ENCODE results near the gene NAV3.

Gene NAV3

DNA sequence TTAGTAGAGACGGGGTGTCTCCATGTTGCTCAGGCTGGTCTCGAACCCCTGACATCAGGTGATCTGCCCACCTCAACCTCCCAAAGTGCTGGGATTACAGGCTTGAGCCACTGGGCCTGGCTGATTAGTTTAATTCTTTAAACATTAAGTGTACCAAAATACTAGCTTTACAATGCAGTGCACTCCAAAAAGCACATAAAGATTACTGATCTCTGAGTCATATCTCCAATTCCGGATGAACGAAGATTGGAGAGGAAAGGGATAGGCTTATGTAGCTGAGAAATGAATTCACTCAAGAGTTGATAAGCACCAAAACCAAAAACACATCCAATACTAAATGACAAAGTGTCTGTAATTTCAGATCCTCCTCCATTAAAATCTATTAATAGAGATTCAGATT is 15.1 kb downstream of the NAV3 start:
- no peak for DNase-seq (ENCODE audit: low read depth in 1 of 2, low spot score in 1 of 2)

- no peak for DNase-seq (ENCODE audit: low read depth in 1 of 2, low spot score in 1 of 2)
Observed at GRCh38 chr12:77847060-77847541, 16.4 kb downstream of the NAV3 start.

DNA sequence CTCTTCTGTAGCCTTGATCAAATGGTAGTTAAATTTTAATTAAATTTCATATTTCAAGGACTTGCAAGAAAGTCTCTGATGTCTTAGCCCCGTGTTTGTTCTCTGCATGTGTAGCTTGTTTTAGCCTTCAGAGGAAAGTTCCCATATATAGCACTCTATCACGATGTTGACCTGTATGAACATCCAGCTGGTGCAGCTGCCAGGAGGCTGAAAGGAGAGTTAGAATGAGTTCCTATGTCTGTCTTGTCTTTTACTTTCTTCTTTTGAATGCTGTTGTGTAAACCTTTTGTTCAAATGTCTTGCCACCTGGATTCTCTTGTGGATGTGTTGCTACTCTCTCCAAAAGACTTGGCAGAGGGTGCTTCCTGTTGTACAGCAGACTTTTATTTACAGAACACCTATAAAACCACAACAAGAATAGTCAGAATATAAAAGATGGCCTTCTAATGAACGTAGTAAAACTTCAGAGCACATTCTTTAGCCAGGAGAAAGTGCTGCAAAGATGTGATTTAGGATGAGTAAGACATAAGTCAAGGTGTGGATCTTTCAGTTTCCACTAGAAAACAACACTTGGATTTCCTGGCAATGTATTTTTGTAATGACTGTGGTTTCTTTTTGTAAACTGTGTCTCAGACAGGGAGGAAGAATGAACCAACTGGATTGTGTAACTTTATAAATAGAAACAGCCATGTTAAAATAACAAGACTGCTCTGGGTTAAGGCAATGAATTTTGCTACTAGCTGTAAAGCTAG is 17.2 kb downstream of the NAV3 start:
- DNase-seq (ENCODE audit: low read depth in 1 of 2, low spot score in 1 of 2): no peak

- DNase-seq (ENCODE audit: low read depth in 1 of 2, low spot score in 1 of 2): no peak
Observed at GRCh38 chr12:77850129-77850528, 19.4 kb downstream of the NAV3 start.

DNA sequence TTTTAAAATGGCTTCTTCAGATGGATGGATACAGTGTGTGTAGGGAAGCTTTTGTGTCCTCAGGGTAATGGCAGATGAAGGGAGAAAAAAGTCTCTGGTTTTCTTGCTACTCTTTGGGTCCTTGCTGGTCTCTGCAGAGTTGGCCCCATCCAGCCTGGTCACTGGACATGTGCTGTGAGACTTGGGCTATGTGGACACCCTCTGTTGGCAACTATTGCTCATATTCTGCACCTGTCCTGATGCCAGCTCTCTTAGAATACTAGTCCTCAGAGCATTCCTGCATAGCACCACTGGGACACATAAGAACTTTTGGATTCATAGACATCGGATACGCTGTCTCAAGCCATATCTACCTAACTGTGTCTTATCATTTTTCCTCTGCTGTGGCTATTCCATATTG is 20.0 kb downstream of the NAV3 start:
- DNase-seq (ENCODE audit: low read depth in 1 of 2, low spot score in 1 of 2): no peak

- DNase-seq (ENCODE audit: low read depth in 1 of 2, low spot score in 1 of 2): no peak
Observed at GRCh38 chr12:77855548-77855947, 24.9 kb downstream of the NAV3 start.

GRCh38 chr12:77861317-77861716 is 30.6 kb downstream of the NAV3 start:
- DNase-seq (ENCODE audit: low read depth in 1 of 2, low spot score in 1 of 2): no peak

- no peak for DNase-seq (ENCODE audit: low read depth in 1 of 2, low spot score in 1 of 2)
Observed at GRCh38 chr12:77865178-77865577, 34.5 kb downstream of the NAV3 start.

- no peak for DNase-seq (ENCODE audit: low read depth in 1 of 2, low spot score in 1 of 2)
Observed at GRCh38 chr12:77878901-77879300, 48.2 kb downstream of the NAV3 start.

GRCh38 chr12:77882709-77883108 is 52.0 kb downstream of the NAV3 start:
- DNase-seq (ENCODE audit: low read depth in 1 of 2, low spot score in 1 of 2): no peak

GRCh38 chr12:77888611-77889010 is 57.9 kb downstream of the NAV3 start:
- no peak for DNase-seq (ENCODE audit: low read depth in 1 of 2, low spot score in 1 of 2)

DNA sequence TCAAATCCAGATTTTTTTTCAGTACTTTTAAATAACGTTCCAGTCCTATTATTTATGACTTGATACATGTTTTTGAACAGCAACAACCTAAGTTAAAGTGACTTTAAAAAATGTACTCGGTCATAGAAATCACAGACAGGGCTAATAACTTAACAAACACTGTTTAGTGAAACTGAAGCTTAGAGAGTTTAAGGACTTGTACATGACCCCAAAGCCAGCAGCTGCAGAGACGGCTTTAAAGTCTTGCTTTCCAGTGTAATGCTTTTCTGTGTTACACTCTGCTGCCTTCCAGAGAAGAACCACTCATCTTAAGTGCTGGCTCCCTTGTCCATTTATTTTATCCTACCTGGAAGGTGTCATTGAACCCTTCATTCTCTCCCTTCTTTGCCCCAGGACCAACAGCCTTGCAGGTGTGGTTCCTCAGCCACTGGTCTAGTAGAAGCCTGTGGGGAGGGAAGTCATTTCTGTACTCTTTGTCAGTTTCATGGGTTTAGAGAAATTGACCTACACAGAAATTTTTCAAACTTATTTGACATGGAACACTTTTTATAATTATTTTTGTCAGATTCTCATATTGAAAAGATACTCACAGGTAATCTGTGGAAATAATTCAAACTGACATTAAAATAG is 60.9 kb downstream of the NAV3 start:
- no peak for DNase-seq (ENCODE audit: low read depth in 1 of 2, low spot score in 1 of 2)

GRCh38 chr12:77893918-77894317 is 63.2 kb downstream of the NAV3 start:
- no peak for DNase-seq (ENCODE audit: low read depth in 1 of 2, low spot score in 1 of 2)

DNA sequence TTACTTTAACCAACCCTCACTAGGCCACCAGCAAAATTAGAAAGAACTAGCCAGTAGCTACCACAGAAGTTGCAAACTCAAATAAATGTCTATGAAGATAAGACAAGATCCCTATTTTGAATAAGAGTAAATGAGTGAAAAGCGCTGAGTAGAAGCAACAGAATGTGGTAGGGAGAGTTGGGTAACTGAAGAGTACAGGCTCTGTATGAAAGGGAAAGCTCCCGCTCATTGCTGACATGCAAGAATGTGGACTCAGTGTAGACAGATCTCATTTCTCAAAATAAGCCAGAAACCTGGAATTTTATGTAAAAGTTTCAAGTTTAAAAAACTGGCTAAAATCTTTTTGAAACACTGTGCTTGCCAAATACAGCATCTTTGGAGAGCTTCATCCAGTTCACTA is 63.9 kb downstream of the NAV3 start:
- no peak for DNase-seq (ENCODE audit: low read depth in 1 of 2, low spot score in 1 of 2)

DNA sequence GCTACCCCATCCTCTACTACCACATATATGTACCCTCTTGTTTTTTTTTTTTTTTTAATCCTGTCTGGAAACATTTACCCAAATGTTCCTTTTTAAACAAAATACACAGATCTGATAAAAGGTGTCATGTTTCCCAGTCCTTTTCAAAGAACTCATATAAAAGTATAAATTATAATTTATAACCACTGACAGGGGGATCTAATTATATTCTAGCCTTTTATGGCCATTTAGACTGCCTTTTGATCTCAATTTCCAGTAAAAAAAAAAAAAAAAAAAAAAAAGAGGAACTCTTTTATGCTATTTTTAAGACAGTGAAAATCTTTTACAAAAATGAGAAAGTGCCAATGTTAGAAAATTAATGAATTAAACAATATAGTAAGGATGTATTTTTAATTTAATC is 65.0 kb downstream of the NAV3 start:
- no peak for DNase-seq (ENCODE audit: low read depth in 1 of 2, low spot score in 1 of 2)

- DNase-seq (ENCODE audit: low read depth in 1 of 2, low spot score in 1 of 2): no peak
Observed at GRCh38 chr12:77907936-77908335, 77.2 kb downstream of the NAV3 start.

DNA sequence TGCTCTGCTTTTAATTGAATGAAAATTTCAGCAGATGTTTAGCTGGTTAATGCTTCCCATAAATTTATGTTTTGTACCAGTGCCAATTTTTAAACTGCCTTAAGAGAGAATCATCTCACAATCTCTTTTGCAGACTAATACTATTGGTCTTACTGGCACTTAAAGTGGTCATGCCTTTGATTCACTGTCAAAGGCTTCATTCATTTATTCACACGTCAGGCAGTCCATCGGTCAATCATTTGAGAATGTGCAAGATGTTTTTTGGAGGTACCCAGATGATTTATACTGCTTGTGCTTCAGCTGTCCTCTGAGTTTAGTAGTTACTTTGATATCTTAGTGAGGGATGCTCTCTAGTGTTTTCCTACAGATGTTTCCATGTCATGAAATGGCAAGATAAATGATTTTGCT is 83.4 kb downstream of the NAV3 start:
- no peak for DNase-seq (ENCODE audit: low read depth in 1 of 2, low spot score in 1 of 2)

DNA sequence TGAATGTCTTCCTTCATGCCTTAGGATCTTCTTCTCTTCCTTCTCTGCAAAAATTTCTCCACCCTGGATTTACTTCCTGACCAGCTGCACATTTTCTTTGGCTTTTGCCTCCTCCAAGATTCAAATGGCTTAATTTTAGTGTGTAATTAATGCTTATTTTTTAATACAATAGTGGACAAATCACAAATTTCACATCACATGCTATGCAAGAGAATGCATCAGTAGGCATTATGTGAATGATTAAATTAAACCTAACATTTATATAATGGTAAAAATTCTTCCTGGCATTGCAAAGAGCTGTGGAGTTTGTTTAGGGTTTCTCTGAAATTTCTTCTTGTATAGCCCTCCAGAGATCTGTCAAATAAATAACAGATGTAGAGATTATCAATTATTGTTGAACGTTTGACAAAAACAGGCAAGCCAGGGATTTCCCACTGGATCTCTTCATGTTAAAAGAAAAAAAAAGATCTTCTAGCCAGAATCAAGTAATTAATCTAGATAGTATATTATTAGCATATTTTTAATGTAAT is 84.4 kb downstream of the NAV3 start:
- DNase-seq (ENCODE audit: low read depth in 1 of 2, low spot score in 1 of 2): no peak

GRCh38 chr12:77916276-77916675 is 85.6 kb downstream of the NAV3 start:
- DNase-seq (ENCODE audit: low read depth in 1 of 2, low spot score in 1 of 2): no peak

- DNase-seq (ENCODE audit: low read depth in 1 of 2, low spot score in 1 of 2): no peak
Observed at GRCh38 chr12:77918046-77918445, 87.4 kb downstream of the NAV3 start.

GRCh38 chr12:77919450-77919849 is 88.8 kb downstream of the NAV3 start:
- DNase-seq (ENCODE audit: low read depth in 1 of 2, low spot score in 1 of 2): no peak

DNA sequence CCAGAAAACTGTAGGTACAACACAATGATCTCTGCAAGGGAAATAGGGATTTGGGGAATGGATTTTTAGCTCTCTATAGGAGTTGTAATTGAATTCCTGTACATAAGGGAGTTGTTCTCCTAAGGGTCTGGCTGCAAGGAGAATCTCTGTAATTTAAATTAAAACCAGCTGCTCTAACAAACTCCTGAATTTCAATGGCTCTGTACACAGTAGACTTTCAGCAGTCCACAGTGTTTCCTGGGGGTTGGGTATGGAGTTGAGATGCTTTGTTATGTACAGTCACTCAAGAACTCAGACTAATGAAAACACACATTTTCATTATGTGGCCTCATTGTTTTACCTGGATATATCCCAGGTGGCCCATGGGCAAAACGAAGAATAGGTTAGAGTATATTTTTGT is 93.2 kb downstream of the NAV3 start:
- DNase-seq (ENCODE audit: low read depth in 1 of 2, low spot score in 1 of 2): no peak

DNA sequence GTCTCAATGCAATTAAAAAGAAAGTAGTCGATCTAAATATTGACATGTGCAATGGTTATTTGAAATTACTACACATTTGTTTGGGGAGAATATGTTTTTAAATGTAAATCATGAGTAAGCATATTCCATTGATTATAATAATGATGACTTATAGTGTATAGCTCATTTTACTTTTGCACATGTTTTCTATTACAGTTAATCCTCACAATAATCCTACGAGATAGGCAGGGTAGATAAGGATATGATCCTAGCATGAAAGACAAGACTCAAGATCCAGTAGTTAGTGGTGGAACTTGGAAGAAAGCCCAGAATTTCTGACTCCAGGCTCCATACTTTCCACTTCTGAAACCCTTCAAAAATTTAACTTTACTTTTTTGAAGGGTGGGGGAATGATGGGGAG is 94.0 kb downstream of the NAV3 start:
- no peak for DNase-seq (ENCODE audit: low read depth in 1 of 2, low spot score in 1 of 2)

All from stimulated activated CD4-positive, alpha-beta T cell treated with anti-CD3 and anti-CD28 coated beads, Interleukin-15, amount 100 ng/mL, for 1 hour (primary cell).